Muscle of back (tissue), 11 donors: ENCODE measurements around the gene BBS5. TPM values are rescaled to one million over a fixed set of nuclear protein-coding genes. Genes with fewer than 3 reads are reported as not detected.
"Not testable (repeated sequence)": the region's sequence is repeated elsewhere in the genome, so short reads cannot be mapped to it uniquely, and the experiment has no call there.

Experiments
- DNase-seq, 3 donors: peaks; one replicate each; pipeline versions ENCODE4 v3.0.0 to v3.0.0-alpha.2; 2013
- polyA plus RNA-seq, 10 donors: library from polyadenylated mRNA; unstranded; fragments of 120-200 nt; gene quantifications; one replicate each; pipeline ENCODE4 v1.2.1, GENCODE V29; 2013; ENCODE audit not compliant: insufficient read length in 10 of 10

Gene BBS5
- polyA plus RNA-seq, 10 donors, result 3.6 to 6.9 (median 4.9) TPM

GRCh38 chr2:169485650-169486138, 6.4 kb downstream of the BBS5 start:
- DNase-seq, result no peak

GRCh38 chr2:169486487-169486886, 7.2 kb downstream of the BBS5 start:
- no peak for DNase-seq

- no peak for DNase-seq
Measured at GRCh38 chr2:169490834-169491233, 11.5 kb downstream of the BBS5 start.

GRCh38 chr2:169491378-169491777, 12.1 kb downstream of the BBS5 start:
- DNase-seq, result no peak

GRCh38 chr2:169493360-169493759, 14.1 kb downstream of the BBS5 start:
- DNase-seq, result no peak

- DNase-seq, result no peak
Measured at GRCh38 chr2:169495310-169495928, 16.1 kb downstream of the BBS5 start.

GRCh38 chr2:169504651-169505050, 25.4 kb downstream of the BBS5 start:
- no peak for DNase-seq

GRCh38 chr2:169507698-169508097, 28.4 kb downstream of the BBS5 start:
- DNase-seq, result peak in 1 of 3 donors; percentile 36

GRCh38 chr2:169509298-169509885, 30.1 kb downstream of the BBS5 start, which contains the start of gene KLHL41:
TSS of gene KLHL41 (plus strand) at chr2:169509702. CDS start at chr2:169509779, 77 bp downstream.
- peak; percentile 76 to 83 (median 81) for DNase-seq

- no peak for DNase-seq
Measured at GRCh38 chr2:169509955-169510354, 30.7 kb downstream of the BBS5 start.

- no peak for DNase-seq
Measured at GRCh38 chr2:169510496-169510895, 31.2 kb downstream of the BBS5 start.

- no peak for DNase-seq
Measured at GRCh38 chr2:169511818-169512217, 32.5 kb downstream of the BBS5 start.

GRCh38 chr2:169512525-169512924, 33.2 kb downstream of the BBS5 start:
- no peak for DNase-seq

GRCh38 chr2:169513094-169513493, 33.8 kb downstream of the BBS5 start:
- DNase-seq, result no peak

GRCh38 chr2:169513926-169514325, 34.6 kb downstream of the BBS5 start:
- peak; percentile 59 to 72 (median 70) for DNase-seq

- DNase-seq, result not testable (repeated sequence)
Measured at GRCh38 chr2:169514758-169515157, 35.5 kb downstream of the BBS5 start.

- DNase-seq, result not testable (repeated sequence)
Measured at GRCh38 chr2:169516488-169516995, 37.2 kb downstream of the BBS5 start.

- DNase-seq, result no peak
Measured at GRCh38 chr2:169520896-169521295, 41.6 kb downstream of the BBS5 start.

- no peak for DNase-seq
Measured at GRCh38 chr2:169523681-169524080, 44.4 kb downstream of the BBS5 start.

- no peak for DNase-seq
Measured at GRCh38 chr2:169525434-169525833, 46.1 kb downstream of the BBS5 start.

GRCh38 chr2:169526451-169526850, 47.2 kb downstream of the BBS5 start:
- no peak for DNase-seq

GRCh38 chr2:169528271-169528701, 49.0 kb downstream of the BBS5 start:
- peak in 2 of 3 donors; percentile 55 to 66 for DNase-seq

GRCh38 chr2:169539460-169539859, 60.2 kb downstream of the BBS5 start:
- not testable (repeated sequence) for DNase-seq
